ENCODE measurements around the gene CCDC12.

GRCh38 chr3:46912986-46913385 lies 63.6 kb downstream of the CCDC12 start:
- no peak for TF ChIP-seq POLR2A (IDR thresholded peaks at IDR 0.05; ENCODE audit: low read depth, low read length)
- no peak for TF ChIP-seq TAF1 (IDR thresholded peaks at IDR 0.05; ENCODE audit: borderline replicate concordance, low read depth, low read length)

All from GM12892 (cell line).